ENCODE data around the gene SLAIN2. TPM values are rescaled to one million over a fixed set of nuclear protein-coding genes. Genes with fewer than 3 reads are reported as not detected.
"Not testable (repeated sequence)": the region's sequence is repeated elsewhere in the genome, so short reads cannot be mapped to it uniquely, and the experiment has no call there.

SLAIN2 gene
- total and polyA plus RNA-seq, 7 donors, result 25.6 to 167 (median 95.9) TPM

GRCh38 chr4:48311896-48312295 is 29.4 kb upstream of the SLAIN2 start:
- Histone ChIP-seq H3K27ac (no peak overlapping the region), H3K36me3 (no peaks in the 10 kb centered on the region), H3K4me1 (peaks cover 0 to 5% (median 0%) of the 10 kb centered on the region in 4 donors), H3K9me3 (no peaks in the 10 kb centered on the region), H3K4me3 (no peak overlapping the region), H3K27me3 (no peaks in the 10 kb centered on the region)
- intact Hi-C loops (cut with DNase I), result no loop called here
- no peak for TF ChIP-seq POLR2A (IDR thresholded peaks at IDR 0.05)
- TF ChIP-seq CTCF (IDR thresholded peaks at IDR 0.05), result no peak
- TF ChIP-seq EP300 (IDR thresholded peaks at IDR 0.05), result no peak
- TF ChIP-seq POLR2AphosphoS5 (IDR thresholded peaks at IDR 0.05), result no peak
- DNase-seq, result no peak
- WGBS, 2 donors, result 92 to 93% methylated on average over 3 of the region's 3 CpGs

- H3K9me3 ChIP-seq; H3K4me3 ChIP-seq; DNase-seq; intact Hi-C loops (cut with DNase I); H3K36me3 ChIP-seq; H3K27ac ChIP-seq; H3K27me3 ChIP-seq; H3K4me1 ChIP-seq: not testable (repeated sequence)
Measured at GRCh38 chr4:48314746-48315145, 26.6 kb upstream of the SLAIN2 start.

- intact Hi-C loops (cut with DNase I), result no loop called here
- Histone ChIP-seq H3K27ac (no peak overlapping the region), H3K4me1 (peaks cover 0 to 5% (median 0%) of the 10 kb centered on the region in 4 donors), H3K27me3 (no peaks in the 10 kb centered on the region), H3K36me3 (no peaks in the 10 kb centered on the region), H3K4me3 (no peak overlapping the region), H3K9me3 (no peaks in the 10 kb centered on the region)
- peak in 3 of 4 experiments; percentile 28 to 50 (median 49) for TF ChIP-seq CTCF (IDR thresholded peaks at IDR 0.05)
- no peak for TF ChIP-seq POLR2A (IDR thresholded peaks at IDR 0.05)
- no peak for DNase-seq
- WGBS, 2 donors, result 18 to 48% methylated on average over 7 of the region's 7 CpGs
Measured at GRCh38 chr4:48315728-48316630, 25.4 kb upstream of the SLAIN2 start.

- Histone ChIP-seq H3K9me3 (no peaks in the 10 kb centered on the region), H3K36me3 (no peaks in the 10 kb centered on the region), H3K4me3 (no peak overlapping the region), H3K27ac (no peak overlapping the region), H3K27me3 (no peaks in the 10 kb centered on the region), H3K4me1 (no peaks in the 10 kb centered on the region)
- TF ChIP-seq CTCF (IDR thresholded peaks at IDR 0.05) (no peak), POLR2AphosphoS5 (IDR thresholded peaks at IDR 0.05) (no peak), EP300 (IDR thresholded peaks at IDR 0.05) (no peak), POLR2A (IDR thresholded peaks at IDR 0.05) (no peak)
- intact Hi-C loops (cut with DNase I), result no loop called here
- WGBS, 2 donors, result 86 to 90% methylated on average over 2 of the region's 2 CpGs
- DNase-seq, result no peak
Measured at GRCh38 chr4:48321312-48321711, 20.0 kb upstream of the SLAIN2 start.

GRCh38 chr4:48322063-48322462 is 19.3 kb upstream of the SLAIN2 start:
- Histone ChIP-seq H3K4me1 (no peaks in the 10 kb centered on the region), H3K4me3 (no peak overlapping the region), H3K27ac (no peak overlapping the region), H3K27me3 (no peaks in the 10 kb centered on the region), H3K36me3 (no peaks in the 10 kb centered on the region), H3K9me3 (no peaks in the 10 kb centered on the region)
- no peak for DNase-seq
- WGBS, 2 donors, result 94 to 95% methylated on average over 2 of the region's 2 CpGs
- intact Hi-C loops (cut with DNase I), result no loop called here
- TF ChIP-seq CTCF (IDR thresholded peaks at IDR 0.05), result no peak
- TF ChIP-seq POLR2AphosphoS5 (IDR thresholded peaks at IDR 0.05), result no peak
- TF ChIP-seq EP300 (IDR thresholded peaks at IDR 0.05), result no peak
- TF ChIP-seq POLR2A (IDR thresholded peaks at IDR 0.05), result no peak
